ENCODE measurements around the gene MMS19. TPM values are rescaled to one million over a fixed set of nuclear protein-coding genes. Genes with fewer than 3 reads are reported as not detected.
A peak's percentile ranks its signal among the peaks of the same experiment; 100 is the strongest.

The MMS19 gene
- total and polyA plus RNA-seq, 11 donors = 30.2 to 63.5 (median 48.1) TPM

DNA sequence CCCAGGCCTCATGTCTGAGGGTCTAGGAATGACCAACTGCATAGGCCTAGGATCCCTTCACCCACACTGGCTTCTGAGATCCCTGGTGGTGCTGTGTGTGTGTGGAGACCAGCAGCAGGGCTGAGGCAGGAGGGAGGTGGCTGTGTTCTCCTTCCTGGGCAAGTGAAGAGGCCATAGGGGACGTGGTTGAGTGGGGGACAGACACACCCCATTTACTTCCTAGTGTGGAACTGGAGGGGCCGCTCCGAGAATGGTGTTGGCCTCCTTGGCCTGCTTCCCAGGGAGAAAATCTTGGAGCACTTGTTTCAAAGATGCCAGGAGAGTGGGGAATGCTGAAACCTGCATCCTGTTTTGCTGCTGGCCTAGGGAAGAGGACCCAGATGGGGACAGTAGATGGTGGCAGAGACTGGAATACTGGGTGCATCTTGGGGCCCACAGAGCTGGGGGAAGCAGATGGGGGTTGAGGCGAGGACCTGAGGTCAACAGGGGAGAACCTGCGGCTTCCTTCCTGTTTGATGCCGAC lies 19.6 kb upstream of the MMS19 start:
- ATAC-seq = no peak
- WGBS, 4 donors = 42 to 49% (median 45%) methylated on average over 6 of the region's 6 CpGs

GRCh38 chr10:97517096-97517750 lies 19.0 kb upstream of the MMS19 start:
- H3K27ac ChIP-seq = peak overlapping the region in 9 of 12 donors; percentile 32 to 69 (median 49)
- 79 to 92% (median 91%) methylated on average over 5 to 15 of the region's 15 CpGs for WGBS, 4 donors
- no peak for TF ChIP-seq CTCF (IDR thresholded peaks at IDR 0.05)
- no peaks in the 10 kb centered on the region for H3K9me3 ChIP-seq
- intact Hi-C loops (cut with DNase I) = no loop called here
- ATAC-seq (no peak), DNase-seq (no peak)
- H3K4me3 ChIP-seq = no peak overlapping the region
- H3K27me3 ChIP-seq = no peaks in the 10 kb centered on the region
- no peaks in the 10 kb centered on the region for H3K36me3 ChIP-seq
- H3K4me1 ChIP-seq = peaks cover 6 to 92% (median 57%) of the 10 kb centered on the region in 12 donors

More for the DNA sequence above, 19.6 kb upstream of the MMS19 start:
- DNase-seq = no peak
- intact Hi-C loops (cut with DNase I) = no loop called here
- Histone ChIP-seq H3K4me1 (peaks cover 6 to 92% (median 60%) of the 10 kb centered on the region in 12 donors), H3K4me3 (no peak overlapping the region), H3K9me3 (no peaks in the 10 kb centered on the region), H3K36me3 (no peaks in the 10 kb centered on the region), H3K27ac (peak overlapping the region in 11 of 12 donors; percentile 32 to 69 (median 51)), H3K27me3 (no peaks in the 10 kb centered on the region)
- TF ChIP-seq POLR2A (IDR thresholded peaks at IDR 0.05) (no peak), CTCF (IDR thresholded peaks at IDR 0.05) (no peak)

DNA sequence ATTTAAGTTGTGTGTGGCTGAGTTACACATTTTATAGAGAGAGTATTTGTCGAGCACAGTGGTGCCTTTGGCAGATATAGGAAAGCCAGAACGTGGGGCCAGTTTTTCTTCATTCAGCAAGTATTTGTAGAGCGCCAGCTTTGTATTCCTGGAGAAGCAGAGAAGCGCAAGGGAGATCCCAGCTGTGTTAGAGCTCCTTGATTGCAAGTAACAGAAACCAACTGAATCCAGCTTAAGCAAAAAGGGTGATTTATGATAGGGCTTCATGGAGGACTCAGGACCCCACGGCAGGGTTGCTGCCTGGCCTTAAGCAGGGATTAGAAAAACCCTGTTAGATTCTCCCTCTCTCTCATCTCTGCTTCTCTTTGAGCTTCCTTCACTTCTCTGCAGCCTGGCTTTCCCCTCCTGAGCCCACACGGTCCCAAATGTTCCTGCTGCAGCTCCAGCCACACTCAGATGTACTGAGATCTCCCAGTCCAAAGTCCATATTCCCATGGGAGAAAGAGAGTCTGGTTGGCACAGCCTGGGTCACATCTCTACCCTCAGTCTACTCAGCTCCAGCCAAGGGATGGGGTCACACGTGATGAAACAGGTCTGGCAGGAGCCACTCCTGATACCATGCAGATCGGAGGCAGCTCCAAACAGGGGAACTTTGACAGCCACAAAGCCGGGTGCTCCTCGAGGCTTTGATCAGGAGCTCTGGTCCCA lies 17.2 kb upstream of the MMS19 start:
- intact Hi-C loops (cut with DNase I) = no loop called here
- WGBS, 4 donors = 63 to 78% (median 70%) methylated on average over 10 of the region's 10 CpGs
- DNase-seq (no peak), ATAC-seq (peak in 2 of 4 donors; percentile 29 to 53)
- Histone ChIP-seq H3K4me1 (peaks cover 6 to 91% (median 57%) of the 10 kb centered on the region in 12 donors), H3K27ac (peak overlapping the region in 6 of 12 donors; percentile 0 to 66 (median 42)), H3K9me3 (no peaks in the 10 kb centered on the region), H3K36me3 (no peaks in the 10 kb centered on the region), H3K27me3 (no peaks in the 10 kb centered on the region), H3K4me3 (no peak overlapping the region)
- TF ChIP-seq POLR2A (IDR thresholded peaks at IDR 0.05) (no peak), CTCF (IDR thresholded peaks at IDR 0.05) (no peak)

- peak in 3 of 5 donors; percentile 41 to 70 (median 59) for DNase-seq
Observed at GRCh38 chr10:97514344-97514743, 16.1 kb upstream of the MMS19 start.

More at GRCh38 chr10:97514344-97514743, 16.1 kb upstream of the MMS19 start:
- Histone ChIP-seq H3K4me3 (no peak overlapping the region), H3K36me3 (no peaks in the 10 kb centered on the region), H3K4me1 (peaks cover 6 to 83% (median 49%) of the 10 kb centered on the region in 12 donors), H3K27ac (peak overlapping the region in 8 of 12 donors; percentile 40 to 66 (median 50)), H3K9me3 (no peaks in the 10 kb centered on the region), H3K27me3 (no peaks in the 10 kb centered on the region)
- intact Hi-C loops (cut with DNase I) = no loop called here
- ATAC-seq = peak; percentile 55 to 81 (median 78)
- WGBS, 4 donors = 51 to 70% (median 61%) methylated on average over 10 of the region's 10 CpGs
- TF ChIP-seq POLR2A (IDR thresholded peaks at IDR 0.05) (no peak), CTCF (IDR thresholded peaks at IDR 0.05) (no peak)

Data from heart left ventricle (tissue), 16 donors.